Measurements from ENCODE around the gene CCDC192.

The CCDC192 gene

GRCh38 chr5:127769386-127769785 lies 66.2 kb downstream of the CCDC192 start:
- no peak for ATAC-seq

GRCh38 chr5:127770272-127770671 lies 67.1 kb downstream of the CCDC192 start:
- TF ChIP-seq CSRNP3 (CRISPR knock-in tag; IDR thresholded peaks at IDR 0.05) (no peak), ZNF70 (CRISPR knock-in tag; IDR thresholded peaks at IDR 0.05) (no peak), ZFP30 (CRISPR knock-in tag; IDR thresholded peaks at IDR 0.05) (no peak)
- ATAC-seq: no peak

More at GRCh38 chr5:127769386-127769785, 66.2 kb downstream of the CCDC192 start:
- no peak for TF ChIP-seq CSRNP3 (CRISPR knock-in tag; IDR thresholded peaks at IDR 0.05)

GRCh38 chr5:127772531-127772930 lies 69.3 kb downstream of the CCDC192 start:
- ATAC-seq: no peak

GRCh38 chr5:127774221-127774620 lies 71.0 kb downstream of the CCDC192 start:
- no peak for ATAC-seq
- TF ChIP-seq RARB (CRISPR knock-in tag; IDR thresholded peaks at IDR 0.05) (no peak), ZNF70 (CRISPR knock-in tag; IDR thresholded peaks at IDR 0.05) (no peak), ZNF565 (CRISPR knock-in tag; conservative IDR thresholded peaks at IDR 0.05; ENCODE audit: low read depth) (no peak), PATZ1 (CRISPR knock-in tag; IDR thresholded peaks at IDR 0.05; ENCODE audit: borderline replicate concordance) (no peak), ISL1 (CRISPR knock-in tag; IDR thresholded peaks at IDR 0.05) (no peak), TSHZ2 (CRISPR knock-in tag; IDR thresholded peaks at IDR 0.05) (no peak), ZFP3 (CRISPR knock-in tag; IDR thresholded peaks at IDR 0.05) (no peak), POU6F1 (CRISPR knock-in tag; IDR thresholded peaks at IDR 0.05; ENCODE audit: borderline replicate concordance, low read depth) (no peak), GLIS3 (CRISPR knock-in tag; IDR thresholded peaks at IDR 0.05) (no peak), ZC3H10 (CRISPR knock-in tag; IDR thresholded peaks at IDR 0.05) (no peak)

More at GRCh38 chr5:127772531-127772930, 69.3 kb downstream of the CCDC192 start:
- TF ChIP-seq ZNF70 (CRISPR knock-in tag; IDR thresholded peaks at IDR 0.05) (no peak), TSHZ2 (CRISPR knock-in tag; IDR thresholded peaks at IDR 0.05) (no peak), ZNF8 (CRISPR knock-in tag; IDR thresholded peaks at IDR 0.05) (no peak), TCF4 (CRISPR knock-in tag; IDR thresholded peaks at IDR 0.05; ENCODE audit: borderline replicate concordance) (no peak), ESRRG (CRISPR knock-in tag; IDR thresholded peaks at IDR 0.05) (no peak), ZC3H10 (CRISPR knock-in tag; IDR thresholded peaks at IDR 0.05) (no peak)

All from SK-N-SH treated with all-trans-retinoic acid at 6 μM for 48 hours (cell line).